HK-2 (cell line): ENCODE data around the gene PPP1CB.
"Not testable (repeated sequence)": the region's sequence is repeated elsewhere in the genome, so short reads cannot be mapped to it uniquely, and the experiment has no call there.

Experiments used
- DNase-seq: peaks from one replicate; pipeline ENCODE4 v3.0.0-alpha.2; 2018; ENCODE audit not compliant: unreplicated experiment

PPP1CB gene

DNA sequence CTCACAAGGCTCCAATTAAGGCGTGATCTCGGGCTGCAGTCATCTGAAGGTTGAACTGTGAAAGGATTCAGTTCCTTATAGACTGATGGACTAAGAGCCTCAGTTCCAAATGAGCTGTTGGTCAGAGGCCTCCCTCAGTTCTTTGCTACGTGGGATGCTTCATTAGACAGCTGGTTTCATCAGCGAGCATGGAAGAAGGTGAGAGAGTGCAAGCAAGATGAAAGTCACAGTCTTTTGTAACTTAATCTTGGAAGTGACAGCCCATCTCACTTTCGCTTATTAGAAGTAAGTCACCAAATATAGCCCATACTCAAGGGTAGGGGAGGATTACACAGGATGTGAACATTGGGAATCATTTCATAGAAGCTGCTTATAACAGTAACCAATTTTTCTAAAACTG, 26.8 kb downstream of the PPP1CB start:
- no peak for DNase-seq

DNA sequence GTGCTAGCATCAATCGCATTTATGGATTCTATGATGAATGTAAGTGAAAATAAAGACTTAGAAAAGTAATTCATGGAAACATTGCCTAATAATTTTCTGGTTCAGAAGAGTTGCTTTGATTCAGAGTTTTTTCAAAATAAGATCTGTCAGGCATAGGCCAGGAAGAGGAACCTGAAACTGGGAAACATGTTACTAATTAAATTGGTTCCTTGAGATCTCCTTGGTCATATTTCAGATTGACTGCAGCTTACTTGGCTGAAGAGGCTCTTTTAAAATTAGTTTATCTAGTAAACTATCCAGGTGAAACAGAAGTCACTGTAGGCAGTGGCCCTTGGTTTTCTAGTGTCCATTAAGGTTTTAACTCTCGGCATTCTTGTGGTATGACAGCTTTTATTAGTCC, 27.4 kb downstream of the PPP1CB start:
- no peak for DNase-seq

GRCh38 chr2:28780496-28780895, 28.9 kb downstream of the PPP1CB start:
- DNase-seq = no peak

GRCh38 chr2:28782423-28782822, 30.8 kb downstream of the PPP1CB start:
- no peak for DNase-seq

DNA sequence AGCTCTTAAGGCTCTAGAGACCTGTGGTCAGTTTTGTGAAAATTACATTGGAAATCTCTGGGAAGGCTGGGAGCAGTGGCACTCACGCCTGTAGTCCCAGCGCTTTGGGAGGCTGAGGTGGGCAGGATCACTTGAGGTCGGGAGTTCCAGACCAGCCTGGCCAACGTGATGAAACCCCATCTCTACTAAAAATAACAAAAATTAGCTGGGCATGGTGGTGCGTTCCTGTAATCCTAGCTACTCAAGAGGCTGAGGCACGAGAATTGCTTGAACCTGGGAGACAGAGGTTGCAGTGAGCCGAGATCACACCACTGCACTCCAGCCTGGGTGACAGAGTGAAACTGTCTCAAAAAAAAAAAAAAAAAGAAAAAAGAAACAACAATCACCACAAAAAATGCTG, 32.9 kb downstream of the PPP1CB start:
- DNase-seq = not testable (repeated sequence)

DNA sequence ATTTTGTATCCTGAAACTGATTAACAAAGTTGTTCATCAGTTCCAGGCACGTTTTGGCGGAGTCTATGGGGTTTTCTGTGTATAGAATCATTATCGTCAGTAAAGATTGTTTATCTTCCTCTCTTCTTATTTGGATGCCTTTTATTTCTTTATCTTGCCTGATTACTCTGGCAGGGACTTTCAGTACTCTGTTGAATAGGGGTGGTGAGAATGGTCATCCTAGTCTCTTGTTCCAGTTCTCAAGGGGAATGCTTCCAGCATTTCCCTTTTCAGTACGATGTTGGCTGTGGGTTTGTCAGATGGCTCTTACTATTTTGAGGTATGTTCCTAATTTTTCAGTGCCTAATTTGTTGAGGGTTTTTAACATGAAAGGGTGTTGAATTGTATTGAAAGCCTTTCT, 45.0 kb downstream of the PPP1CB start:
- DNase-seq = no peak

DNA sequence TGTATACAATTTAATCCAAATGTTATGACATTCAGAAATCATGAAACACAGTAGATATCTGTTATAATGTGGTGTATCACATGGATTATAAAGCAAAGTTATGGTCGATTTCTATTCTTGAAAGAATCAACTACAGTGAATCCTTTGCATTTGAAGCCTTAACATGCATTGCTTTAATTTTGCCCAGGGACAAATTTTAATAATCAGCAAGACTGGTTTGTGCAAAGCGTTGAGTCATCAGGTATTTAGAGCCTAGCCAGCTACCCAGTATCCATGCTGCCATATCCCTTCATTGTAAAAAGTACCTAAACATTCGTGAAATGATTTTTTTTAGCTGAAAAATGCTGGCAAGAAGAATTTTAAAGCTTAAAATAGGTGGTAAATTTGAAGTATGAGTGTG, 50.1 kb downstream of the PPP1CB start:
- DNase-seq = no peak

DNA sequence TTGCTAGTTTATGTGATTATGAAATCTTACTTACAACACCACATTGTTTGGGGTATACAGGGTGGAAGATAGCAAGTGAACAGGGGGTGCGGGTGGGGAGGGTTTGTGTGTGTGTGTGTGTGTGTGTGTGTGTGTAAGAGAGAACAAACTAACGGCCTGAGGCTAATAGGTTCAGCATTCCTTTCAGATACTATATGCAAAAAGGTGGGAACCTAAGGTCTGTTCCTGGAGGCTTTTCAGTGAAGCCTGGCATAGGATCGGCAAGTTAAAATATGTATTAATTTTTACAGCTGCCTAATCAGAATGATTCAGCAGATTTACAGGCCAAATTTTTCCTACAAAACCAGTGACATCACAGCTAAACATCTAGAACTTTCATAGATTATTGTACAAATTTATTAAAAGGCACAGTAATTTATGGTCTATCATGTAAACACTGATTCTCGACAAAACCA, 51.4 kb downstream of the PPP1CB start:
- no peak for DNase-seq

DNA sequence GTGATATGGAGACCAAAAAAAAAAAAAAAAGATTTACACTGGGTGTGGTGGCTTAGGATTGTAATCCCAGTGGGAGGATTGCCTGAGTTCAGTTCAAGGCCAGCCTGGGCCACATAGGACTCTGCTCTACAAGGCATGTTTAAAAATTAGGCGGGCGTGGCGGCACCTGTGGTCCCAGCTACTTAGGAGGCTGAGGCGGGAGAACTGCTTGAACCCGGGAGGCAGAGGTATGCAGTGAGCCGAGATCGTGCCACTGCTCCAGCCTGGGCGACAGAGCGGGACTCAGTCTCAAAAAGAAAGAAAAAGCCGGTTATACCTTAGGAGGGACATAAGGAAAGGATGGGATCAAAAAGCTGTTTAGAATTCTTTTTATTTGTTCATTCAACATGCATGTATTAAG, 58.3 kb downstream of the PPP1CB start:
- no peak for DNase-seq

GRCh38 chr2:28810384-28811285, 59.0 kb downstream of the PPP1CB start, which contains the start of gene SPDYA:
TSS of gene SPDYA (plus strand) at chr2:28810834. CDS start at chr2:28816015, 5,181 bp downstream.
- DNase-seq = peak; percentile 88

- no peak for DNase-seq
These were observed 66.4 kb downstream of the PPP1CB start for GRCh38 chr2:28818053-28818452.

- DNase-seq = peak; percentile 45
These were observed 69.8 kb downstream of the PPP1CB start for GRCh38 chr2:28821295-28821958.

DNA sequence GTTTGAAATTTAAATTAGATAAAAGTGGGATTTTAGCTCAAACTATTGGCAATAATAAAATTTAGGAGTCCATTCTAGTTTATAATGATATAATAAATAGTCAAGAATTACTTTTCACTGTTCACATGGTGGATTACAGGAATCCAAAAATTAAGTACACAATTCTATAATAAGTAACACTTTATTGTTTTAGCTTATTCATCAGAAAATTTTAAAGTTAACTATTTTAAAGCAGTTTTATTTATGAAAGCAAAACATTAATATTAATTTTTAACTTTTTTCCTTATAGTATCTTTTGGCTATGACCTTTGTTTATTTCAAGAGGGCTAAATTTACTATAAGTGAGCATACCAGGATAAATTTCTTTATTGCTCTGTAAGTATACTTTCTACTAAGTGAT, 70.4 kb downstream of the PPP1CB start:
- no peak for DNase-seq

GRCh38 chr2:28824207-28824606, 72.6 kb downstream of the PPP1CB start:
- no peak for DNase-seq

- no peak for DNase-seq
These were observed 73.2 kb downstream of the PPP1CB start for GRCh38 chr2:28824870-28825269.

DNA sequence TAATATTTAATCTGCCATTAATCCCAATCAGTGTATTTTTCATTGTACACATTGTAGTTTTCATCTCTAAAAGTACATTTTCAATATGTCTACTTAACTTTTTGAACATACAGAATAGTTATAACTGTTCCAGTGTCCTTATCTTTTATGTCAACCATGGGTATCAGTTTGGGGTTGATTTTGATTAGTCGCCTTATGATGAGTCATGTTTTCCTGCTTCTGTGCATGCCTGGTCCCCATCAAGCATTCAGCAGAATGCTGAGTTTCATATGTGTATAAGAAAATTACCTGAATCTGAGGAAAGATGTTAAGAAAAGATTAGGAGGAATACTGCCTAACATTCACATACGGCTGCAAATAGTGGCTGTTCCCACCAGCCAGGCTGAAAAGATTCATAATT, 76.8 kb downstream of the PPP1CB start:
- DNase-seq = no peak

DNA sequence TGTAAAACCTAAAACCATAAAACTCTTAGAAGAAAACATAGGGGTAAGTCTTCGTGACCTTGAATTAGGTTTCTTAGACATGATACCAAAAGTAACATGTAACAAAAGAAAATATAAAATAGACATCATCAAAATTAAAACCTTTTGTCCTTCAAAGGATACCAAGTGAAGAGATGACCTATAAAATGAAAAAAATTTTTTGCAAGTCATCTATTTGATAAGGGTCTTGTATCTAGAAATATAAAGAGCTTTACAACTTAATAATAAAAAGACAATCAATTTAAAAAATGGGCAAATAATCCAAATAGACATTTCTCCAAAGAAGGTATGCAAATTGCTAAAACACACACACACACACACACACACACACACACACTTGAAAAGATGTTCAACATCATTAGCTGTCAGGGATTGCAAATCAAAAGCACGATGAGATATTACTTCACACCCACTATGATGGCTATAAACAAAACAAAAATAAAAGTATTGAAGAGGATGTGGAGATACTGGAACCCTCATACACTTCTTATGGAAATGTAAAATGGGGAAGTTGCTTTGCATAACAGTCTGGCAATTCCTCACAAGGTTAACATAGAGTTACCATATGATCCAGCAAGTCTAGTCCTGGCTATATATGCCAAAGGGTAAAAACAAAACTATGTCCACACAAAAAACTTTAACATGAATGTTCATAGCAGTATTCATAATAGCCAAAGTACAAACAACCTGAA, 82.3 kb downstream of the PPP1CB start:
- DNase-seq = no peak

DNA sequence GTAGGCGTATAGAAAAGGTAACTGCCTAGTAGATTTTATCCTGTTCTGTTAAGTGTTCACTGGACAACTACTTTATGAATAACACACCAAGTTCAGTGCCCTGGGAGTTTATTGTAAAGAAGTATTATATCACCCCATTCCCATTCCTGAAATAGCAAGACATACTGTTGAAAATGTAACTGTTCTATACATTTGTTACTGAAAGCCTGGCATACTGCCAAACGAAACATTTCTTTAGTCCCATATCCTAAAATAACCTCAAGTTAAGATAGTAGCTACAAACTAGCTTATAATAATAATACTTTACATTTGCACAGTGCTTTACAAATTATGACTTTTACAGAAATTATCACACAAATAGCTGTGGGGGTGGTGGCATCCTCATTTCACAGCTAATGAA, 84.2 kb downstream of the PPP1CB start:
- no peak for DNase-seq

GRCh38 chr2:28838971-28839370, 87.3 kb downstream of the PPP1CB start:
- no peak for DNase-seq

DNA sequence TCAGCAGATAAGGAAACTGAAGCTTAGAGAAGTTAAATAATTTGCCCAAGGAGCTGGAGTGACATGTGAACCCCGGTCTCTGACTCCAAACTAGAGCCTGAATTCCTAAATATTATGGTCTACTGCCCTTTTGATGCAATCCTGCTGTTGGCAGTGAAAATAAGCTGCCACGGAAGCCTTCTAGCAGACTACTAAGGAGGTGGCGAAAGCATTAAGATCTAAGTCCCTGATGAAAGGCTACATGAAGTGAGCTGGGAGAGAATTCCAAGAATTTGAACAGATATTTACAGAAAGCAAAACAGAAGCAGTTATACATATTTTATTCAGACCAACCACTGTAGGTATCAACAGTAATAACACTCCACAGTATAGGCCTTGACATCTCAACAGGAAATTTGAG, 90.4 kb downstream of the PPP1CB start:
- DNase-seq = no peak
